ENCODE data around the gene C2CD4D. TPM values are rescaled to one million over a fixed set of nuclear protein-coding genes. Genes with fewer than 3 reads are reported as not detected.

The C2CD4D gene
- polyA plus RNA-seq, 1 donor (not counting 4 experiments of a cell fraction or from before 2014, with no cell fraction given): 0.05 TPM

DNA sequence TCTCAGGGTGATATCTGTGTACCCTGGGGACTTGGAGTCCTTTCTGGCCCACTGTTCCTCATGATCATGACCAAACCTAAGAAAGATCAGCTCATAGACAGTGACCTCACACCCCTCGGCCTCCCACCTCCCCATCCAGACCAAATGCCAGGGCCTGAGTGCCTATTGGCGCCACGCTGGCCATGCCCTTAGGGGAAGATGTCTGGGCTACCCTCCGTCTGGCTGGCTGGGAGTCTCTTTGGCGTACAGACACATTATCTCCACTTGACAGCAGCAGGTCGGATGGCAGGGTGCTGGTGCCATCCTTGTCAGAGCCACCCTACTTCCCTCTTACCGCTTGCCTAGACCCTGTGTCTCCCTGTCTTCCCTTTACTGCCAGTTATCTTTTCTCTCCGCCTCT is 16.4 kb downstream of the C2CD4D start:
- dilution Hi-C loops (cut with MboI; ENCODE audit: extremely low pct_ligation_motif_present, low sequenced_read_pairs): no loop called here
- no peaks in the 10 kb centered on the region for H3K9me1 ChIP-seq (ENCODE audit: control insufficient read depth, extremely low read depth, insufficient read depth, low read length)
- no peak overlapping the region for H2AFZ ChIP-seq (ENCODE audit: control insufficient read depth, low read length)
- DNase-seq (ENCODE audit: low read depth, low spot score): no peak
- H3K4me3 ChIP-seq (ENCODE audit: control insufficient read depth in 2 of 3, extremely low read depth in 1 of 3, insufficient read depth in 2 of 3, low read depth in 1 of 3, low read length in 3 of 3): no peak overlapping the region
- H3K4me1 ChIP-seq (ENCODE audit: control insufficient read depth, extremely low read depth, insufficient read depth, low read length): peaks cover 9% of the 10 kb centered on the region
- H3K27ac ChIP-seq (ENCODE audit: control insufficient read depth, insufficient read depth, low read length): no peak overlapping the region
- no peaks in the 10 kb centered on the region for H3K9me3 ChIP-seq (ENCODE audit: control insufficient read depth, low read depth, low read length)
- H4K20me1 ChIP-seq (ENCODE audit: control insufficient read depth, extremely low read depth, insufficient read depth, low read length): no peaks in the 10 kb centered on the region
- H3K27me3 ChIP-seq (ENCODE audit: control insufficient read depth, extremely low read depth, insufficient read depth, low read length): no peaks in the 10 kb centered on the region
- FAIRE-seq: no peak
- TF ChIP-seq CTCF (optimal IDR thresholded peaks at IDR 0.05 in 1 of 3, IDR thresholded peaks at IDR 0.05 in 1 of 3, conservative IDR thresholded peaks at IDR 0.05 in 1 of 3; ENCODE audit: extremely low read depth in 1 of 3, insufficient read depth in 2 of 3, low read length in 3 of 3) (no peak), EZH2 (IDR thresholded peaks at IDR 0.05; ENCODE audit: low read length) (no peak)
- no peaks in the 10 kb centered on the region for H3K79me2 ChIP-seq (ENCODE audit: control insufficient read depth, insufficient read depth, low read length)
- no peak overlapping the region for H3K4me2 ChIP-seq (ENCODE audit: control insufficient read depth, extremely low read depth, insufficient read depth, low read depth, low read length)
- H3K36me3 ChIP-seq (ENCODE audit: control insufficient read depth in 2 of 2, extremely low read depth in 1 of 2, insufficient read depth in 2 of 2, low read length in 2 of 2): no peaks in the 10 kb centered on the region
- no peak overlapping the region for H3K9ac ChIP-seq (ENCODE audit: control insufficient read depth, extremely low read depth, insufficient read depth, low read length)

- H3K27ac ChIP-seq (ENCODE audit: control insufficient read depth, insufficient read depth, low read length): no peak overlapping the region
- H3K9me1 ChIP-seq (ENCODE audit: control insufficient read depth, extremely low read depth, insufficient read depth, low read length): no peaks in the 10 kb centered on the region
- H2AFZ ChIP-seq (ENCODE audit: control insufficient read depth, low read length): no peak overlapping the region
- no peak for FAIRE-seq
- no peak for DNase-seq (ENCODE audit: low read depth, low spot score)
- no peak overlapping the region for H3K4me3 ChIP-seq (ENCODE audit: control insufficient read depth in 2 of 3, extremely low read depth in 1 of 3, insufficient read depth in 2 of 3, low read depth in 1 of 3, low read length in 3 of 3)
- TF ChIP-seq EZH2 (IDR thresholded peaks at IDR 0.05; ENCODE audit: low read length) (no peak), CTCF (optimal IDR thresholded peaks at IDR 0.05 in 1 of 3, IDR thresholded peaks at IDR 0.05 in 1 of 3, conservative IDR thresholded peaks at IDR 0.05 in 1 of 3; ENCODE audit: extremely low read depth in 1 of 3, insufficient read depth in 2 of 3, low read length in 3 of 3) (no peak)
- peaks cover 10% of the 10 kb centered on the region for H3K4me1 ChIP-seq (ENCODE audit: control insufficient read depth, extremely low read depth, insufficient read depth, low read length)
- H3K4me2 ChIP-seq (ENCODE audit: control insufficient read depth, extremely low read depth, insufficient read depth, low read depth, low read length): no peak overlapping the region
- H3K27me3 ChIP-seq (ENCODE audit: control insufficient read depth, extremely low read depth, insufficient read depth, low read length): no peaks in the 10 kb centered on the region
- no peaks in the 10 kb centered on the region for H3K36me3 ChIP-seq (ENCODE audit: control insufficient read depth in 2 of 2, extremely low read depth in 1 of 2, insufficient read depth in 2 of 2, low read length in 2 of 2)
- no peaks in the 10 kb centered on the region for H3K79me2 ChIP-seq (ENCODE audit: control insufficient read depth, insufficient read depth, low read length)
- dilution Hi-C loops (cut with MboI; ENCODE audit: extremely low pct_ligation_motif_present, low sequenced_read_pairs): no loop called here
- H3K9me3 ChIP-seq (ENCODE audit: control insufficient read depth, low read depth, low read length): no peaks in the 10 kb centered on the region
- no peaks in the 10 kb centered on the region for H4K20me1 ChIP-seq (ENCODE audit: control insufficient read depth, extremely low read depth, insufficient read depth, low read length)
- H3K9ac ChIP-seq (ENCODE audit: control insufficient read depth, extremely low read depth, insufficient read depth, low read length): no peak overlapping the region
Measured at GRCh38 chr1:151822404-151822803, 17.2 kb downstream of the C2CD4D start.
